Esophagus squamous epithelium (tissue), 5 donors: Measurements from ENCODE around the gene LIPE. TPM values are rescaled to one million over a fixed set of nuclear protein-coding genes. Genes with fewer than 3 reads are reported as not detected.

Experiments used
- DNase-seq: peaks from one replicate; lab custom pipeline; 2025; lab: John Stamatoyannopoulos, UW
- H3K27ac ChIP-seq, 4 donors: fragments of 200-600 bp; sonication (generic); one replicate each; pipeline ENCODE4 v1.5.1; 2016 to 2019; ENCODE audit warnings: mild to moderate bottlenecking in 1 of 4
- H3K27me3 ChIP-seq, 4 donors: fragments of 200-600 bp; sonication (generic); 1 replicate in 3 of 4; 2 replicates in 1 of 4; pipeline versions ENCODE4 v1.5.1 to v1.6.0; 2017 to 2021; ENCODE audit warnings: antibody characterized with exemption in 1 of 4
- H3K36me3 ChIP-seq, 3 donors: fragments of 200-600 bp; sonication (generic); one replicate each; pipeline ENCODE4 v1.5.1; 2016 to 2019
- H3K4me1 ChIP-seq, 3 donors: fragments of 200-600 bp; sonication (generic); one replicate each; pipeline ENCODE4 v1.5.1; 2017 to 2019
- H3K4me3 ChIP-seq, 4 donors: fragments of 200-600 bp; sonication (generic); 1 replicate in 3 of 4; 2 replicates in 1 of 4; pipeline ENCODE4 v1.5.1; 2016 to 2019; ENCODE audit warnings: mild to moderate bottlenecking in 2 of 4, moderate library complexity in 1 of 4
- H3K9me3 ChIP-seq, 3 donors: fragments of 200-600 bp; sonication (generic); one replicate each; pipeline ENCODE4 v1.5.1; 2016 to 2019
- POLR2A ChIP-seq, 4 donors: fragments of 450-650 bp; IDR thresholded peaks; one replicate each; pipeline ENCODE4 v1.6.1; 2017; ENCODE audit warnings: antibody characterized with exemption in 4 of 4, mild to moderate bottlenecking in 4 of 4, moderate library complexity in 3 of 4
- WGBS, 2 donors: methylation state at CpG; one replicate each; pipeline ENCODE4 v1.1.5; 2018; 5-methylcytosine and 5-hydroxymethylcytosine counted together
- intact Hi-C: fragments of 100-400 bp; cut with DNase I; formaldehyde crosslinking; loops from one replicate; pipeline ENCODE4 v1.15.0; 2022
- total RNA-seq, 4 donors: library from RNA; depleted of rRNA; stranded (reverse); fragments of >200 nt; gene quantifications; one replicate each; pipeline ENCODE4 v1.1.0, GENCODE V29; 2016
- TF ChIP-seq, protein P1 (sequence below), 6 experiments: fragments of 450-650 bp in 4 of 6; fragments of 200-600 bp in 2 of 6; sonication (generic) in 2 of 6; IDR thresholded peaks; one replicate each; pipeline ENCODE4 v1.5.1; 2016 to 2019; ENCODE audit warnings: antibody characterized with exemption in 6 of 6, mild to moderate bottlenecking in 4 of 6, moderate library complexity in 4 of 6
- donor health status: DM: yes; HTN: yes; CAD: no.

The LIPE gene
- total RNA-seq, 4 donors from 2014 or later: 5.2 to 10.8 (median 7.9) TPM

GRCh38 chr19:42445948-42446347, 18.8 kb upstream of the LIPE start:
- H3K4me3 ChIP-seq: no peak overlapping the region
- intact Hi-C loops: no loop called here
- WGBS, 2 donors: 74 to 80% methylated on average over 7 of the region's 7 CpGs

DNA sequence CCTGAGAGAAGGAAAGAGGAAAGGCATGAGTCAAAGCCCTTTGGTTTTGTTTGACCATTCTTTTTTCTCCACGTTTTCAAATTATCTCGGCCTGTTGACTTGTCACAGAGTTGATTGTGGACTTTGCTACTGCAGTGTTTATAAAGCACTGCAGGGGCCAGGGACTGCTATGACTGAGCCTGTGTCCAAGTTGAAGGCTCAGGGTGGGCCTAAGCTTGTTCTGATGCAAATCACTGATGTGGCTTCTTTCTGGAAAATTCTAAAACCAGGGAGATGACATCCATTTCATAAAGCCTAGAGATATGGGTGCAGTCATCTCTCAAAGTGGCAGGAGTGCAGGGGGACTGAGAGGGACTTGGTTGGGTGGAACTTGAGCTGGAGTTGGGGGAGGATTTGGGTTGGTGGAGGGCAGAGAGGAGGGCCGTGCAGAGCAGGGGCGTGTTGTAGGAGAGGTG, 16.8 kb upstream of the LIPE start:
- no peaks in the 10 kb centered on the region for H3K36me3 ChIP-seq
- peaks cover 0 to 97% (median 17%) of the 10 kb centered on the region in 3 donors for H3K4me1 ChIP-seq
- WGBS, 2 donors: 52 to 63% methylated on average over 4 of the region's 4 CpGs
- intact Hi-C loops: no loop called here
- TF ChIP-seq POLR2A (IDR thresholded peaks at IDR 0.05): no peak
- TF ChIP-seq, protein P1, sequence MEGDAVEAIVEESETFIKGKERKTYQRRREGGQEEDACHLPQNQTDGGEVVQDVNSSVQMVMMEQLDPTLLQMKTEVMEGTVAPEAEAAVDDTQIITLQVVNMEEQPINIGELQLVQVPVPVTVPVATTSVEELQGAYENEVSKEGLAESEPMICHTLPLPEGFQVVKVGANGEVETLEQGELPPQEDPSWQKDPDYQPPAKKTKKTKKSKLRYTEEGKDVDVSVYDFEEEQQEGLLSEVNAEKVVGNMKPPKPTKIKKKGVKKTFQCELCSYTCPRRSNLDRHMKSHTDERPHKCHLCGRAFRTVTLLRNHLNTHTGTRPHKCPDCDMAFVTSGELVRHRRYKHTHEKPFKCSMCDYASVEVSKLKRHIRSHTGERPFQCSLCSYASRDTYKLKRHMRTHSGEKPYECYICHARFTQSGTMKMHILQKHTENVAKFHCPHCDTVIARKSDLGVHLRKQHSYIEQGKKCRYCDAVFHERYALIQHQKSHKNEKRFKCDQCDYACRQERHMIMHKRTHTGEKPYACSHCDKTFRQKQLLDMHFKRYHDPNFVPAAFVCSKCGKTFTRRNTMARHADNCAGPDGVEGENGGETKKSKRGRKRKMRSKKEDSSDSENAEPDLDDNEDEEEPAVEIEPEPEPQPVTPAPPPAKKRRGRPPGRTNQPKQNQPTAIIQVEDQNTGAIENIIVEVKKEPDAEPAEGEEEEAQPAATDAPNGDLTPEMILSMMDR (IDR thresholded peaks at IDR 0.05): no peak
- H3K4me3 ChIP-seq: no peak overlapping the region
- no peaks in the 10 kb centered on the region for H3K9me3 ChIP-seq
- no peak for DNase-seq
- no peaks in the 10 kb centered on the region for H3K27me3 ChIP-seq
- H3K27ac ChIP-seq: peak overlapping the region; percentile 77 to 93 (median 90)

More at GRCh38 chr19:42445948-42446347, 18.8 kb upstream of the LIPE start:
- no peak overlapping the region for H3K27ac ChIP-seq
- TF ChIP-seq, protein P1 (IDR thresholded peaks at IDR 0.05): no peak
- TF ChIP-seq POLR2A (IDR thresholded peaks at IDR 0.05): no peak
- DNase-seq: no peak
- no peaks in the 10 kb centered on the region for H3K36me3 ChIP-seq
- peaks cover 0 to 98% (median 7%) of the 10 kb centered on the region in 3 donors for H3K4me1 ChIP-seq
- no peaks in the 10 kb centered on the region for H3K9me3 ChIP-seq
- H3K27me3 ChIP-seq: no peaks in the 10 kb centered on the region

DNA sequence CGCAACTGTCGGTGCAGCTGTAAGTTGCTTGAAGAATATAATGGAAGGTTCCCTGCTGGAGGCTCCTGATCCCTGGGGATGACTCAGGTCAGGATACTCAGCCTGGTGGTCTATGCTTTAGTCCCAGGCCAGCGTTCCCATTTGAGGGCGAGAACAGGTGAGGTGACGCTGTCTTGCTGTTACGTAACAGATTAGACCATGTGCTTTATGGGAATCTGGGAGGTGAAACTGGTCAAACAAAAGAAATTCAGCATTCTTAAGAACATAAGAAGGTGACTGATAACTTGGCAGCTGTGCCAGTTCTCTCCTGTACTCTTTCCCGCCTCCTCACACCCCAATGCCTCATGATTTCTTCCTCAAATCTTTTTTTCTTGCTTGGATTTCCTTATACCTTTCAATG, 15.6 kb upstream of the LIPE start, which contains the start of gene CXCL17:
Gene CXCL17 (minus strand): TSS at position 114 of the 400 bp plus-strand sequence. CDS start 114 bp downstream, outside the sequence.
- H3K4me3 ChIP-seq: peak within 1 kb of the TSS in 3 of 4 donors; percentile 23 to 33 (median 25)
- no peaks in the 10 kb centered on the region for H3K9me3 ChIP-seq
- intact Hi-C loops: no loop called here
- WGBS, 2 donors: 61 to 77% methylated on average over 7 of the region's 7 CpGs
- H3K27me3 ChIP-seq: no peaks in the 10 kb centered on the region
- H3K36me3 ChIP-seq: no peaks in the 10 kb centered on the region
- peak within 1 kb of the TSS; percentile 77 to 93 (median 90) for H3K27ac ChIP-seq
- no peak for TF ChIP-seq POLR2A (IDR thresholded peaks at IDR 0.05)
- TF ChIP-seq, protein P1 (IDR thresholded peaks at IDR 0.05): no peak
- DNase-seq: no peak
- H3K4me1 ChIP-seq: peaks cover 0 to 91% (median 21%) of the 10 kb centered on the region in 3 donors

- Histone ChIP-seq H3K4me3 (peak overlapping the region in 2 of 4 donors; percentile 4 to 16), H3K27ac (peak overlapping the region; percentile 77 to 93 (median 90)), H3K4me1 (peaks cover 0 to 75% (median 21%) of the 10 kb centered on the region in 3 donors), H3K9me3 (no peaks in the 10 kb centered on the region), H3K36me3 (no peaks in the 10 kb centered on the region), H3K27me3 (no peaks in the 10 kb centered on the region)
- intact Hi-C loops: no loop called here
- 13 to 58% methylated on average over 1 to 2 of the region's 2 CpGs for WGBS, 2 donors
- DNase-seq: no peak
- TF ChIP-seq, protein P1 (IDR thresholded peaks at IDR 0.05): peak in 2 of 6 experiments; percentile 5 to 15
- peak in 1 of 4 donors; percentile 22 for TF ChIP-seq POLR2A (IDR thresholded peaks at IDR 0.05)
These were observed 13.9 kb upstream of the LIPE start for GRCh38 chr19:42441049-42441445.

DNA sequence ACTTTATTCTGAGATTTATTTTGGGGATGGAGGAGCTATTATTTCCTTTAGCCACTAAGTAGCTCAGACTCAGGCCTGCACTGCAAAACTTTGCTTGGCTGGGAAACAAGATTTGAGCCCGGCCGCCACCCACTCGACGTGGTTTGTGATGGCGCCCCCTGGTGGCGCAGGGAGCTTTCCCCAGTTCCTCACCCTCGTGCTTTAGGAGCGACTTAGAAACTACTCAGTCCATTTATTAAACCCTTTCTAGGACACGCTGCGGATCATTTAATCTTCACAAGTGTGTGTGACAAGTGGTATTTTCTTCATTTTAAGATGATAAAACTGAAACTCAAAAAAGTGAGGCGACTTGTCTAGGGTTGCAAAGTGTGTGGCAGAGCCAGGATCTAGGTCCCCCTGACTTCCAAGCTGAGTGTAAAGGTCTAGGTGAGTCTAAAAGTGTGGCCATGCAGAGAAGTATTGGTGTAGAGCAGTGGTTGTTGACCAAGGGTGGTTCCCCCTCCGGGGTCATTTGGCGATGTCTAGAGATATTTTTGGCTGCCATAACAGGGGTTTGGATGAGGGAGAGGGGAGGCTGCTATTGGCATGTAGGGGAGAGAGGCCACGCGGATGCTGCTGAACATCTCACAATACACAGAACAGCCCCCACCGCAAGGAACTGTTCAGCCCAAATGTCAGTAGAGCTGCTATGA, 13.3 kb upstream of the LIPE start:
- Histone ChIP-seq H3K27ac (peak overlapping the region; percentile 77 to 93 (median 90)), H3K4me3 (peak overlapping the region in 2 of 4 donors; percentile 4 to 10), H3K27me3 (no peaks in the 10 kb centered on the region), H3K36me3 (no peaks in the 10 kb centered on the region), H3K4me1 (peaks cover 0 to 69% (median 21%) of the 10 kb centered on the region in 3 donors), H3K9me3 (no peaks in the 10 kb centered on the region)
- TF ChIP-seq, protein P1 (IDR thresholded peaks at IDR 0.05): peak; percentile 82 to 95 (median 92)
- no peak for TF ChIP-seq POLR2A (IDR thresholded peaks at IDR 0.05)
- WGBS, 2 donors: 13 to 24% methylated on average over 14 to 16 of the region's 16 CpGs
- intact Hi-C loops: no loop called here
- no peak for DNase-seq
